Measurements from ENCODE around the gene EN2. TPM values are rescaled to one million over a fixed set of nuclear protein-coding genes. Genes with fewer than 3 reads are reported as not detected.

EN2 gene
- total RNA-seq, 1 donor from 2014 or later = 3.4 TPM

DNA sequence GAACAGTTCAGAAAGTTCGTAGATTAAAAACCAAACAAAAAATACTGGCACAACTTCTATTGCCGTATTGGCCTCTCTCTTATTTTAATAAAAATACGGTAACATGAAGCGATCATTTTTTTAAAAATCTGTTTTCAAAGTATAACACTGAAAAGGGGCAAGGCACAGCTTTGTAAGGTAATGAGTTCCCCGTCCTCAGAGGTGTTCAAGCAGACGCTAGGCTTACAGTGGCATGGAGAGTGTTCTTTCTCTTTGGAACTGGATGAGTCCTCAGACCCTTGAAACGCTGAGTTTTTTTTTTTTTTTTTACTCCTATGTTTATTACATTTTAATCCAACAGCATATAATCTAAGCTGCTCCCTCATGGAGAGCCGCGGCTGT, 7.8 kb downstream of the EN2 start:
- H3K27ac Mint-ChIP-seq (ENCODE audit: unreplicated experiment) = no peak overlapping the region
- no peak overlapping the region for H3K4me3 Mint-ChIP-seq (ENCODE audit: unreplicated experiment)
- H3K4me1 Mint-ChIP-seq (ENCODE audit: unreplicated experiment) = peaks cover 15% of the 10 kb centered on the region
- no peak for DNase-seq (ENCODE audit: extremely low spot score, unreplicated experiment)
- TF ChIP-seq, protein P1, sequence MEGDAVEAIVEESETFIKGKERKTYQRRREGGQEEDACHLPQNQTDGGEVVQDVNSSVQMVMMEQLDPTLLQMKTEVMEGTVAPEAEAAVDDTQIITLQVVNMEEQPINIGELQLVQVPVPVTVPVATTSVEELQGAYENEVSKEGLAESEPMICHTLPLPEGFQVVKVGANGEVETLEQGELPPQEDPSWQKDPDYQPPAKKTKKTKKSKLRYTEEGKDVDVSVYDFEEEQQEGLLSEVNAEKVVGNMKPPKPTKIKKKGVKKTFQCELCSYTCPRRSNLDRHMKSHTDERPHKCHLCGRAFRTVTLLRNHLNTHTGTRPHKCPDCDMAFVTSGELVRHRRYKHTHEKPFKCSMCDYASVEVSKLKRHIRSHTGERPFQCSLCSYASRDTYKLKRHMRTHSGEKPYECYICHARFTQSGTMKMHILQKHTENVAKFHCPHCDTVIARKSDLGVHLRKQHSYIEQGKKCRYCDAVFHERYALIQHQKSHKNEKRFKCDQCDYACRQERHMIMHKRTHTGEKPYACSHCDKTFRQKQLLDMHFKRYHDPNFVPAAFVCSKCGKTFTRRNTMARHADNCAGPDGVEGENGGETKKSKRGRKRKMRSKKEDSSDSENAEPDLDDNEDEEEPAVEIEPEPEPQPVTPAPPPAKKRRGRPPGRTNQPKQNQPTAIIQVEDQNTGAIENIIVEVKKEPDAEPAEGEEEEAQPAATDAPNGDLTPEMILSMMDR (IDR thresholded peaks at IDR 0.05) = no peak
- peaks cover 2% of the 10 kb centered on the region for H3K36me3 Mint-ChIP-seq (ENCODE audit: unreplicated experiment)
- no peaks in the 10 kb centered on the region for H3K9me3 Mint-ChIP-seq (ENCODE audit: unreplicated experiment)
- H3K27me3 Mint-ChIP-seq (ENCODE audit: unreplicated experiment) = peaks cover 17% of the 10 kb centered on the region

DNA sequence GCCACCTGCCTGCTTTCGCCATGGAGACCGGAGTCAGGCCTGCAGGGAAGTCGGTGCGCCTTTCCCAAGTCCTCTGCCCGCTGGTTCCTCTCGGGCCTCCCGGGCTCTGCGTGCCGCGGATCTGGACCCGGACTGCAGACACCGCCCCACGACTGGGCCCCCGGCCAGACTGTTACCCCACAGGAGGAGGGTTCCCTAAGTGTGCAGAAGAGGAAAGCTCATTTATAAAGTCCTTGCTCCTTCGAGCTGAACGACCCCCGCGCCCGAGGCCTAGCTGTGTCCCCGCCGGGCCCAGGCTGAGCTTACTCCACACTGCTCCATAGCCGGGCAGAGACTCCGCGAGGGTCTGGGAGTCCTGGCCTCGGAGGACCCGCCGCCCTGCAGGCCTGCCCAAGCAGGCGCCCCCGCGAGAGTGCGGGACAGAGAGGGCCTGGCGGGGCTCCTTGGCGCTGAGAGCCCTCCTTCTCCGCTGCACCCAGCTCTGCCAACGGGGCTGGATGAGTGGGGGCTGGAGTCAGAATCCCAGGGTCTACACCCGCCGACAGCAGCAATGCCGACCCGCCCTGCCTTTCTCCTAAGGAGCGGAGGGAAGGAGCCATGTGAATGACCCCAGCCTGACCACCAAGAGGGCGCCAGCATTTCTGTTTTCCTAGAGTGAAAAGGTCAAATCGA, 8.3 kb downstream of the EN2 start:
- Mint-ChIP-seq H3K36me3 (ENCODE audit: unreplicated experiment) (peaks cover 2% of the 10 kb centered on the region), H3K27ac (ENCODE audit: unreplicated experiment) (no peak overlapping the region), H3K4me3 (ENCODE audit: unreplicated experiment) (no peak overlapping the region), H3K9me3 (ENCODE audit: unreplicated experiment) (no peaks in the 10 kb centered on the region), H3K27me3 (ENCODE audit: unreplicated experiment) (peaks cover 12% of the 10 kb centered on the region), H3K4me1 (ENCODE audit: unreplicated experiment) (peaks cover 20% of the 10 kb centered on the region)
- TF ChIP-seq, protein P1 (IDR thresholded peaks at IDR 0.05) = no peak
- no peak for DNase-seq (ENCODE audit: extremely low spot score, unreplicated experiment)

- no peak overlapping the region for H3K27ac Mint-ChIP-seq (ENCODE audit: unreplicated experiment)
- TF ChIP-seq, protein P1 (IDR thresholded peaks at IDR 0.05) = no peak
- H3K36me3 Mint-ChIP-seq (ENCODE audit: unreplicated experiment) = peaks cover 2% of the 10 kb centered on the region
- H3K9me3 Mint-ChIP-seq (ENCODE audit: unreplicated experiment) = no peaks in the 10 kb centered on the region
- H3K4me1 Mint-ChIP-seq (ENCODE audit: unreplicated experiment) = peaks cover 27% of the 10 kb centered on the region
- H3K27me3 Mint-ChIP-seq (ENCODE audit: unreplicated experiment) = peaks cover 10% of the 10 kb centered on the region
- DNase-seq (ENCODE audit: extremely low spot score, unreplicated experiment) = peak; percentile 87
- H3K4me3 Mint-ChIP-seq (ENCODE audit: unreplicated experiment) = peak overlapping the region; percentile 56
Measured at GRCh38 chr7:155466814-155467733, 9.1 kb downstream of the EN2 start.

GRCh38 chr7:155467846-155468784, 10.2 kb downstream of the EN2 start:
- Mint-ChIP-seq H3K9me3 (ENCODE audit: unreplicated experiment) (no peaks in the 10 kb centered on the region), H3K36me3 (ENCODE audit: unreplicated experiment) (peaks cover 2% of the 10 kb centered on the region), H3K27ac (ENCODE audit: unreplicated experiment) (peak overlapping the region; percentile 28), H3K4me3 (ENCODE audit: unreplicated experiment) (peak overlapping the region; percentile 71), H3K4me1 (ENCODE audit: unreplicated experiment) (peaks cover 36% of the 10 kb centered on the region), H3K27me3 (ENCODE audit: unreplicated experiment) (peaks cover 10% of the 10 kb centered on the region)
- no peak for DNase-seq (ENCODE audit: extremely low spot score, unreplicated experiment)
- TF ChIP-seq, protein P1 (IDR thresholded peaks at IDR 0.05) = no peak
